Measurements from ENCODE around the gene S100A10.

Gene S100A10

DNA sequence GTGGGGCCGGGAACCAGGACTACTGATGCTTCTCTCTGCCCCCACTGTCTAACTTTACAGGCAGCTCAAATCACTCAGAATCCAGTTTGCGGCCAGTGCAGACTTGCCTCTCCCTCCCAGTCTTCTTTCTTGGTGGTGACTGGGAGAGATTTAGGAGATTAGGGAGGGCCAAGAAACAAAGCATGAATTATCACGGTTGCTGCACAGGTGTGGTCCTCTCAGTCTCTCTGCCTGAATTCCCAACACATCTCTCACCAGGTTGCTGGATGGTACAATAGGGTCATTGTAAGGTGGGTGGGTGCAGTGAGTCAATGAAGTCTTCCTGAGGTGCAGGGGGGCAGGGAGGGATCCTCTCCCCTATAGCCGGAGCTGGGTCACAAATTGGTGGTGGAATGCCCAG is 30.6 kb upstream of the S100A10 start:
- no peak for TF ChIP-seq GATA2 (IDR thresholded peaks at IDR 0.05; ENCODE audit: low read depth, low read length)
- no peak for TF ChIP-seq GATA3 (IDR thresholded peaks at IDR 0.05; ENCODE audit: low read depth, low read length)

DNA sequence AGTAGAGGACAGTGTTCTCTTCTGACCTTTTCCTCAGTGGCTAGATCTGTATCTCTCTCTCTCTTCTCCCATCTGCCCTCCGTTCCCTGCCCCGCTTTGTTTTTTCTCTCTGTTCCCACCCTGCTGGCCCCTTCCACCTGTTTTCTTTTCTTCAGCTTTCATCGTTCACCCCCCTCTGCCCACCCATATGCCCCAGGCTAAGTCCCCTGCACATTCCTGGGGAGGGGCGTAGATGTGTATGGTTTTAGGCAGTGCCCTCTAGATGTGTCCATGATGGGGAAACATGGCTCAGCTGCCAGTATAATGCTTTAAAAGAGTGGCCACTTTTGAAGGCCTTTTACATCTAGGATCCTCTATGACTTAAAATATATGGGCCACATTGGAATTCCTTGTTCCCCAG is 29.6 kb upstream of the S100A10 start:
- TF ChIP-seq GATA2 (IDR thresholded peaks at IDR 0.05; ENCODE audit: low read depth, low read length): no peak
- no peak for TF ChIP-seq GATA3 (IDR thresholded peaks at IDR 0.05; ENCODE audit: low read depth, low read length)

DNA sequence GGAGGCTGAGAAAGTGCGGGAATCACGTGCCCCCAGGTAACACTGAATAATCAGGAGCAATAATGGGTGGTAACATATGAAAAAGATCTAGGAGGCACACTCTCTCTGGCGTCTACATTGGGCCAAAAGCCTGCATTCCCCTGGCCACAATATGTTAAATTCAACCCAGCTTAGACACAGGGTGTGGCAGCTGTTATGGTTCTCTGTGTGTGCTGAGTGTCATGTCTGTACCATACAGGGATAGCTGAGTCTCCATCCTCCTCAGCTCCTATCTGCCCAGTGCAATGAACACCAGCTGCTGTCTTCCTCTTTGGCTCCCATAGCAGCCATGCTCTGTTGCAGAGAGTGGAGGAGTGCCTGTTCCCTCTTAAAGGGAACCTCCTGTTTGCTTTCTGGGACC is 28.8 kb upstream of the S100A10 start:
- no peak for TF ChIP-seq GATA2 (IDR thresholded peaks at IDR 0.05; ENCODE audit: low read depth, low read length)
- no peak for TF ChIP-seq GATA3 (IDR thresholded peaks at IDR 0.05; ENCODE audit: low read depth, low read length)

DNA sequence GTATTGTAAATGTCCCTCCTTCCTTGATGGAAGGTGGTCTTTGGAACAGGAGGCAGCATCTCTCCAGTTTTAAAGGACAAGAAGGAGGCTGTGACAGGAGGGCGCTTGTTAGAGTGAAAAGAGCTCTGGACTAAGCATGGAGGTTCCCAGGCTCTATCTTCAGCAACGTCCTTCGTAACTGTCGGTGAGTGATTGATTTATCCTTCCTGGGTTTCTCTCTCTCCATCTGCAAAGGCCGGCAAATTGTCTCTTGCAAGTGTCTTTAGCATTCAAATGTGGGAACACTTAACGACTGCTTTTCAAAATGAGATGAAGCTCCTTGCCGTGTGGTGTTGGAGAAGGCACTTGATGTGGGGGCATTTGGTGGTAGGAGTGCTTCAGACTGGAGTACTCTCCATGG is 27.9 kb upstream of the S100A10 start:
- TF ChIP-seq GATA2 (IDR thresholded peaks at IDR 0.05; ENCODE audit: low read depth, low read length) (no peak), GATA3 (IDR thresholded peaks at IDR 0.05; ENCODE audit: low read depth, low read length) (no peak)

DNA sequence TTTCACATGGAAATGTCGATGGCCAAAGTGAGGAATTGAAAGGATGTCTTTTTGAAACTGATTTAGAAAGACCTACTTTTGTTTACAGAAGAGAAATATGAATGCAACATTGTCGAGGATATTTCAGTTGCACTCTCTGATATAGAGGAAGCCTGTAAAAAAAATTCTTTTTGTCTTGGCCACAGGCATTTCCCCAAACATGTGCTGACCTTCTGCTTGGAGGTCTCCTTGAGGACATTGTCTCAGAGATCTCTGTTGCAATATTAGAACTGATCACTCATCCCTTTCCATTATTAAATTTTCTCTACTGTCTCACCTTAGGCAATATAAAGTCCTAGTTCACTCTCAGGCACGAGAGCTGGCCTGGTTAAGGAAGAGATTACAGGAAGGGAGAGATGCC is 27.2 kb upstream of the S100A10 start:
- TF ChIP-seq GATA3 (IDR thresholded peaks at IDR 0.05; ENCODE audit: low read depth, low read length) (no peak), GATA2 (IDR thresholded peaks at IDR 0.05; ENCODE audit: low read depth, low read length) (no peak)

DNA sequence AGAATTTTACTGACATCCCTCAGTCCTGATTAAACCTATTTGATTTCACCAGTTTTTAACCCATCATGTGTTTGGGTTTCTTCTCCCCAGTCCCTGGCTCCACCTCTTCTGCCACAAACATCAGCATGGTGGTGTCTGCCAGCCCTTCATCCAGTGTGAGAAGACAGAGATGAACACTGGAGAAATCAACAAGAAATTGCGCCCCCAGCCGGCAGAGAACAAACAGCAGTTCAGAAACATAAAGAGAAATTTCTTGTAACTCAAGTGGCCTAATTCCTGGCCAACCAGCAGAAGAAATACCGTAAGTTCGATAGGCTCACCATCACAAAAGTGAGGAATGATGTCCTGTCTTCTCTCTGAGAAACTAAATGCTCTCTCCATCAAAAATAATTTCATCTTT is 24.9 kb upstream of the S100A10 start:
- no peak for TF ChIP-seq GATA3 (IDR thresholded peaks at IDR 0.05; ENCODE audit: low read depth, low read length)
- no peak for TF ChIP-seq GATA2 (IDR thresholded peaks at IDR 0.05; ENCODE audit: low read depth, low read length)

DNA sequence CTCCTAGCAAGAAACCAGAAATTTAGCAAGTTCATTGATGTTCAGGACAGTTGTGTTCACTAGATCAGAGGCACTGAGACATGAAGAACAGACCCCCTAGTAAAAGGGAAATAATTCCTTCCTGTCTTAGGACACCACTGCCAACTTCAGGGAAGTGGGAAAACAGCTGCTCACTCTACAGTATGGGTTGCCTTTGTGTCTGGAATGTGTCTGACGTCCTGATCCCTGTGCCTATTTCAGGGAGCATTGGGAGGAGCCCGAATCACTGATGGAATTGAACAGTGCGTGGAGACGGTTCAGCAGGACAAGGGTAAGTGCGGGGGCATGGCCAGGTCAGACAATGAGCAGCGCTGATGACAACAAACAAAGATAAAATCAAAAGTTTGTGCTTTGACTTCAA is 22.1 kb upstream of the S100A10 start:
- no peak for TF ChIP-seq GATA3 (IDR thresholded peaks at IDR 0.05; ENCODE audit: low read depth, low read length)
- no peak for TF ChIP-seq GATA2 (IDR thresholded peaks at IDR 0.05; ENCODE audit: low read depth, low read length)

DNA sequence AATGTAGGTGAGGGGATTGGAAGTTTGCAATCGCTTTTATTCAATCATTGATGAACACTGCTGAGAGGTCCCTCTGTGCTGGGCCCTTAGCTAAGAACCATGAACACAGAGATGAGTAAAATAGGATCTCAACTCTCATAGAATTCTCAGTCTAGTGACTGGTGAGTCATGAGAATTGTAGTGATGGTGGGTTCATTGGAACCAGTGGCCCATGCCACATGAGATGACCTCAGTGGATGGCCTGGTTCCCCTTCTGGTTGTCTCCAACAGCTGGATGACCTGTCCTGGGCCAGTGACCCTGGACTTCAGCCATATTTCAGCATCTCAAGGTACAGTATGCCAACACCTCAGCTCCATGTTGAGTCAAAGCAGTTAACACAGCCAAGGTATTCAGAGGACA is 21.3 kb upstream of the S100A10 start:
- TF ChIP-seq GATA2 (IDR thresholded peaks at IDR 0.05; ENCODE audit: low read depth, low read length) (no peak), GATA3 (IDR thresholded peaks at IDR 0.05; ENCODE audit: low read depth, low read length) (no peak)

DNA sequence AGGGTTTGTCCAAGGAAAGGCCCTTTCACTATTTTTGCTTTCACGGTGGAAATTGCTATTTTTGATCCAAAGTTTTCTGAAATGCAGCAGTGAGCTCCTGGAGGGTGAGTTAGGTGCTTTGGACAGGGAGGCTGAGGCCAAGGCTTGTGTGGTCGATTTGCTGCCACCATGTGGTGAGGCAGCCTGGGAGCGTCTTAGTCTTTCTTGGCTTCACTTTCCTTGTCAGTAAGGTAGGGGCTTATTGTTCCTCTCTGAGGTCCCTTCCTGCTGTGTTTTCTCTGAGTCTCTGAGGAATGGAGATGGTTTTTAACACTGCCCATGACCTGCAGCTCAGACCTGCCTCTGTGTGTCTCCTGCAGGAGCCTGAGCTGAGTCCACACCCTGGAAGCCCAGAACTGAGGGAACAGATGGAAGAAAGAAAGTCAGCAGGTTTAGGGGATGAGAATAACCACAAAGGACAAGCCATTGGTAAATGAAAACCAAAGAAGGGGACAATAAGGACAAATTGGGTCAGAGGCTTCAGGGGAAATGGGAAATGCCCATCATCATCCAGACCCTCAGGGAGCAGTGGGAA is 20.1 kb upstream of the S100A10 start:
- TF ChIP-seq GATA2 (IDR thresholded peaks at IDR 0.05; ENCODE audit: low read depth, low read length): no peak
- TF ChIP-seq GATA3 (IDR thresholded peaks at IDR 0.05; ENCODE audit: low read depth, low read length): no peak

DNA sequence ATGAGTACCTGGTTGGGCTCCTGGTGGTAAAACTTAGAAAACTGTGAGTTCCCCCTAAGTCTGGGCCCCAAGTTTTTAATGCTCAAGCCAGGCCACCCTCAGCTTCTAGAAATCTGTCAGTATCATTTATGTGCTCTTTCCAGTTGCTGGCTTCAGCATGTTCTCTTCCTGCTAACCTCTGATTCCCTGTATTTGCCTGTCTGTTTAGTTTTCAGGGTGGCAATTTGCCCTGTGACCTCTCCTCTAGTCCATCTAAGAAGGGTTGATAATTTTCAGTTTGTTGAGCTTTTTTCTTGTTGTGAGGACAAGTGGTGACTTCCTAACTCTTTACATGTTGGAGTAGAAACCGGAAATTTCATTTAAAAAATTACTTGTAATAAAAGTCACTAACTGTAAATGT is 16.0 kb upstream of the S100A10 start:
- TF ChIP-seq GATA2 (IDR thresholded peaks at IDR 0.05; ENCODE audit: low read depth, low read length) (no peak), GATA3 (IDR thresholded peaks at IDR 0.05; ENCODE audit: low read depth, low read length) (no peak)

DNA sequence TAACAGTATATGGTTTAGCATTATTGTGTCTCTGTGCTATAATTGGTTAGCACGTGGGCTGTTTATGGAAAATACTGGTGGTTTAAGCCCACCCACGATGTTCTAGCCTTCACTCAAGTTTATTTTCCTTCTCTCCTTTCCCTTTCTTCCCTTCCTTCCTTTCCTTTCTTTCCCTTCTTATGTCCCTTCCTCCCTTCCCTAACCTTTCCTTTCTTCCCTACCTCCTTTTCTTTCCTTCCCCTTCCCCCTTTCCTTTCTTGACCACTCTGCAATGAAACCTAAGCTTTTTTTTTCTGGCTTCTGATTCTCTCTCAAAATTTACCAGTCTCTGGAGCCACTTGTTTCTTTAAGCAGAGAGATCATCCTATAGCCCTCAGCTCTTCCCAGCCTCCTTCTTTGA is 13.4 kb upstream of the S100A10 start:
- TF ChIP-seq GATA3 (IDR thresholded peaks at IDR 0.05; ENCODE audit: low read depth, low read length) (no peak), GATA2 (IDR thresholded peaks at IDR 0.05; ENCODE audit: low read depth, low read length) (no peak)

DNA sequence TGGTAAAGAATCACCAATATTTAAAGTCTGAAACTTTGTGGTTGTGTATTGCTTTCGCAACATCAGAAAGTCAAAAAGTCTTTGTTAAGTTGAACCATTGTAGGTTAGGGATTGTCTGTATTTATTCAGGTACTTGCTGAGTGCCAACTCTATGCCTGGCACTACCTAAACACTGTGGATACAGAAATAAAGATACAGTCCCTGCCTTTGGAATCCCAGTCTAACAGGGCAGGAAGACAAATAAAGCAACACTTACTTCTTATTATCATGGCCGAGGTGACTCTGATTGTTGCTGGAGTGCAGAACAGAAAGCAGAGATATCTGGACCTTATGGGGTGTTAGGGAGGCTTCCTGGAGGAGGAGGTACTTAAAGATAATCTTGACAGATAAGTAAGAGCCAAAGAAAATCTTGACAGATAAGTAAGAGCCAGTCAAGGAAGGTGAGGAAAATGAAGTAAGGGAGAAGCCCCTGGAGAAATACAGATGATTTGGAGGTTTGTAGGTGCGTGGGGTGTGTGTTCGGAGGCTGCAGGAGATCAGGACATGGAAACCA is 11.8 kb upstream of the S100A10 start:
- TF ChIP-seq GATA3 (IDR thresholded peaks at IDR 0.05; ENCODE audit: low read depth, low read length) (no peak), GATA2 (IDR thresholded peaks at IDR 0.05; ENCODE audit: low read depth, low read length) (no peak)

DNA sequence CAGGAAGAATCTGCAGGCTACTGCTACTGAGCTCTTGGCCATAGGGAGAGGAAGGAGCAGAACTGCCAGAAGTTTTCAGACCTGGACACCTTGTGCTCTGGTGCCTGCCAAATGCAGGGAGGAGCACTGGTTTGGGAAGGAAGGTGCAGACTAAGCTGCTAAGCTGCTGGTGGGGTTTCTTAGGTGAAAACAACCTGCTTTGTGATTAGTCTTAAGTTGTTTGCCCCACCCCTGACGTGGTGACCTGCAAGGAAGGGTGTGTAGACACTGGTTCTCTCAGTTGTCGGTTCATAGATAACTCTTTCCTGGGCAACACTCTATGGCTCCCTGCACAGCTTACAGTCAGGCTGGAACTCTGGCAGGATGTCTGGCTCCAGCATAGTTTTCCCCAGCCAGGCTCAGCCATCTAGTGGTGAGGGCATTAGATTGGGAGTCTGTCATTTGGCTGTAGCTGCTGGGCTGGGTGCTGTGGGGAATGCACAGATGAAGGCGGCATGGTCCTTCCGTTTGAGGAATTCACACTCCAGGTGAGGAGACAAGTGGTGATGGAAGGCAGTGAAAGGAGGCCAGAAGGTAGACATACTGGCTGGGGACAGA is 10.3 kb upstream of the S100A10 start:
- TF ChIP-seq GATA2 (IDR thresholded peaks at IDR 0.05; ENCODE audit: low read depth, low read length): no peak
- no peak for TF ChIP-seq GATA3 (IDR thresholded peaks at IDR 0.05; ENCODE audit: low read depth, low read length)

DNA sequence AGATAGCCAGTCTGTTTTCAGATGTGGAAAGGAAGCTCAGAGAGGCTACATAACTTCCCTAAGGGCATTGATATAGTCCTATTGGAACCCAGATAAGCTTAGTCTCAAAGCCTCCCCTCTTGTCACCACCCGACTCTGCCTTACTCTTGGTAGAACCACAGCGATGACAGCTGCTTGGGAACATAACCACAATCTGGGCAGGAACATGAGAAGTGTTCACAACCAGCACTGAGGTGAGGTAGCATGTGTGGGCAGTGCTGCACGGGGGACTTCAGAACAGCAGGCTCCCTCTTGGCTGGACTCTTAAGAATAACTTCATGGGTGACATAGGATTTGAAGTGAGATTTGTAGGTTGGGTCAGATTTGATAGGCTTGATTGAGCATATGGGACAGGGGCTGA is 9.3 kb upstream of the S100A10 start:
- no peak for TF ChIP-seq GATA3 (IDR thresholded peaks at IDR 0.05; ENCODE audit: low read depth, low read length)
- no peak for TF ChIP-seq GATA2 (IDR thresholded peaks at IDR 0.05; ENCODE audit: low read depth, low read length)
